HG02840 (cell line): Measurements from ENCODE around the gene OTOA.
"Not testable (repeated sequence)": the region's sequence is repeated elsewhere in the genome, so short reads cannot be mapped to it uniquely, and the experiment has no call there.

ENCODE experiments used
- ATAC-seq: cut with Tn5 transposase; IDR thresholded peaks from one replicate; pipeline ENCODE4 v1.9.1; 2021; ENCODE audit warnings: mild to moderate bottlenecking, moderate library complexity, moderate number of reproducible peaks; ENCODE audit not compliant: unreplicated experiment, low FRiP score

Gene OTOA

DNA sequence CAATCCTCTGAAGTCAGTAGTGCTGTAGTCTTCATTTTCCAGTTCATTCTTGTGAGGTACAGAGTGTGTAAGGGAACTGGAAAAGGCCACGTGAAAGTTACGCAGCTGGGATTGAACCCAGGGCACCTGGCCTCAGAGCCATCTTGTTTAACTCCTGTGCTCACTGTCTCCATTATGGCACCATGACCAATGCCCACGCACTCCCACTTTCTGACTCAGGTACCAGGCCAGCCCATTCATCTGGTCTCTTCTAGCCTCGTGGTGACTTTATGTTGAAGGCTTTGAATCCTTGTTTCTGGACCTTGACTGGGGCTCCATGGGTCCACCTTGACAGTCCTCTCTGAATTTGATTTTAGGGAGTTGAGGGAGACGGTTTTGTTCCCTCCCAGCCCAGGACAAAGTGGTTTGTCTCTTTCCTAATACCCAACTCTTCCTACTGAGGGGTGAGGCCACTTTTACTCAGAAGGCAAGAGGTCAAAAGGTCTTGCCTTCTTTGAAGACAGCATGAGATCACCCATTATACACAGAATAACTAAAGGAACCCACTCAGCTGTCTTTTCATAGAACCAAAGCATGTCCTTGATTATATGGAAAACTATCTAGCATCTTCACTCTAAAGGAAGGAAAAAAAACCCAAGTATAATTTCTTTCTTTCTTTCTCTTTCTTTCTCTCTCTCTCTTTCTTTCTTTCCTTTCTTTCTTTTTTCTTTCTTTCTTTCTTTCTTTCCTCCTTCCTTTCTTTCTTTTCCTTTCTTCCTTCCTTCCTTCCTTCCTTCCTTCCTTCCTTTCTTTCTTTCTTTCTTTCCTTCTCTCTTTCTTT, 50.0 kb downstream of the OTOA start:
- no peak for ATAC-seq

DNA sequence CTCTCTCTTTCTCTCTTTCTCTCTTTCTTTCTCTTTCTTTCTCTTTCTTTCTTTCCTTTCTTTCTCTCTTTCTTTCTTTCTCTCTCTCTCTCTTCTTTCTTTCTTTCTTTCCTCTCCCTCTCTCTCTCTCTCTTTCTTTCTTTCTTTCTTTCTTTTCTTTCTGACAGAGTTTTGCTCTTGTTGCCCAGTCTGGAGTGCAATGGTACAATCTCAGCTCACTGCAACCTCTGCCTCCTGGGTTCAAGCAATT, 50.5 kb downstream of the OTOA start:
- not testable (repeated sequence) for ATAC-seq

DNA sequence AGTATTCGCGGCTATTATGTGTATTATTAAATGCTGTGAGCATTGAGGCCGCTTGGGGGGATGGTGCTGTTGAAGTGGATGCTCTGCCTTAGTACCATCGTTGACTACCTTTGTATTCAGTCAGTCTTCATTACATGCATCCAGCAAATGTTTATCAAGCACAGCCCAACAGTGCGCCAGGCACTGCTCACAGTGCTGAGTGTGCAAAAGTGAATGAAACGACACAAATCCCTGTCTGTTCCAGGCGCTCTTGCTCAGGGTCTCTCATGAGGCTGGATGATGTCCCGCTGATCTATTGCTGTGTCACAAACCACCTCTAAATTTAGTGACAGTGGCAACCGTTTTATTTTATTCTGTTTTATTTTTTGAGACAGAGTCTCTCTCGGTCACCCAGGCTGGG, 53.8 kb downstream of the OTOA start:
- ATAC-seq: no peak

DNA sequence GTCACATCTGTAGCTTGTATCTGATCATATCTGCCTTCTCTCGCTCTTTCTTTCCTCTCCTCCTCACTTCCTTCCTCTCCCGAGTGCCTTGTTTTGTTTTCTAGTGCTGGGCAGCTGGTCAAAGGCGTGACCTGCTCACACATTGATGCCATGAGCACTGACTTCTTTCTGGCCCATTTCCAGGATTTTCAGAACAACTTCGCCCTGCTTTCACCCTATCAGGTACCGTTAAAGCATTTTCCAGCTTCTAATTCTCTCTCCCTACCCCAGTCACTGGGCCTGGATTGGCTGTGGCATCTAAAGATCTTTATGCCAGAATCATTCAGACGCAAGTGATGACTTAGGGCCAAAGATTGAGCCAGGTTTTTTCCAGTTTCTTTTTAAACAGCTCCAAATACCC, 55.5 kb downstream of the OTOA start:
- no peak for ATAC-seq

DNA sequence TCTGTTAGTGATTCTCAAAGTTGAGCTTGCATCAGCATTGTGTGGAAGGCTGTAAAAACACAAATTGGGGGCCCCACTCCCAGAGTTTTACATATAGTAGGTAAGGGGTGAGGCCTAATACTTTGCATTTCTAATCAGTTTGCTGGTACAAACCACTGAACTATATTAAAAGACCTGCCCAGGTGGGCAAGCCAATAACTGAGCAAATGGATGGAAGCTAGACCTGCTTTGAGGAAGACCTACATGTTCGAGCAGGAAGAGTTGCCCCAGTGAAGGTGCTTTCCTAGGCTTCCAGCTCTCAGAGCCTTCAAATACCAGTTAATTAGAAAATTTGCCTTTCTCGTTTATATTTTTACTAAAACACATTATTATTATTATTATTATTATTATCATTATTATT, 56.8 kb downstream of the OTOA start:
- no peak for ATAC-seq

DNA sequence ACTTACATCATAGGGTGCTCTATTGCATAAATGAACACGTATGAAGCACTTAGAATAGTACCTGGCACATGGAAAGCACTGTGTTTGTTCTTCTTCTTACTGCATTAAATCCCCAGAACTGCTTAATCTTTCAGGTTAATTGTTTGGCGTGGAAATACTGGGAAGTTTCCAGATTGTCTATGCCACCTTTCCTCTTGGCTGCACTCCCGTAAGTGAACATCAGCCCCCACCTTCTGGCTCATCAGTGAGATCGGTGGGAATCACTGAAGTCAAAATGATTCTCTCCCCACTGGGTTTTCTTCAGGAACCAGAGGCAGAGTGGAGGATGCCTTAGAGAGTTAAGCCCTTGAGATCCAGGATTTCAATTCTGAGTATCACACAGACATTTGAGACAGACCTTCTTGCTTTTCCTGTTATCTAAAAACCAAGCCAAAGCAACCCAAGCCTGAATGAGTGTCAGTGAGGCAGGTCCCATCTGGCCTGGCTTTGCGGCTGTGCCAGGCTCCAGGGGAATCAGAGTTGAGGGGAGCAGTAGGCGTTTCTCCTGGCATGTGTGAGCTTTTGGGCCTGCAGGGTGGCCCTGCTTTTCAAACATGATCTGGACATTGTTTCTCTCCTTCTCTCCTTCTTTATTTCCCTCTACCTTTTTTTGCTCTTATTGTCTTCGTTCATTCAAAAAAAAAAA, 59.1 kb downstream of the OTOA start:
- no peak for ATAC-seq

DNA sequence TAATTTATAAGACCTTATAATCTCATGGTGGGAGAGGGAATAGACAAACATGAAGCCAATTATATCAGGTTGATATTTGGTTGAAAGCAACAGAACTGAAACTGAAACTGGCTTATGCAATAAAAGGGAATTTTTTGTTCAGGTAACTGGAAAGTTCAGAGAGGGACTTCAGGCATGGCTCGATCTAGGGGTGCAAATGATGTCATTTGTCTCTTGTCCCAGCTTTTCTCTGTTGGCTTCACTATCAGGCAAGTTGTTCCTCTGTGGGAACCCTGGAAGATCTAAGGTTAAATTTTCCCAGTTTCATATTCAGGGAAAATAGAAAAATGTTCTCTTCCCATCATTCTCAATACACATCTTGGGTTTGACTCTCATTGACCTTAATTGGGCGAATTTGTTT, 59.8 kb downstream of the OTOA start:
- no peak for ATAC-seq

DNA sequence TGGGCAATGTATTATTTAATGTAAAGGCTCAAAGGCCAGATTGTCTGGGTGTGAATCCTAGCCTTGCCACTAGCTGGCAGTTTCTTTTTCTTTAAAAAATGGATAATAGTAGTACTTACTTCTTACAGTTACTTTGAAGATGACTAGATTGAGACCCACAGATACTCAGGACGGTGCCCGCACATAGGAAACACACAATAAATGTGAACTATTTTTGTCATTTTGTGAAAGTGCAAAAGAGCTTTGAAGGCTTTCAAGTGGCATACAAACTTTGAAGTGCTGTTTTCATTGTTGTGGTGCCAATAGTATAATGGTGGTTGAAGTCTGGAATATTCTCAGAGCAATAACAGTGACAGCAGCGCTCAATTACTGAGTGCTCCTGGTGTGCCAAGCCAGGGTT, 63.6 kb downstream of the OTOA start:
- ATAC-seq: no peak

DNA sequence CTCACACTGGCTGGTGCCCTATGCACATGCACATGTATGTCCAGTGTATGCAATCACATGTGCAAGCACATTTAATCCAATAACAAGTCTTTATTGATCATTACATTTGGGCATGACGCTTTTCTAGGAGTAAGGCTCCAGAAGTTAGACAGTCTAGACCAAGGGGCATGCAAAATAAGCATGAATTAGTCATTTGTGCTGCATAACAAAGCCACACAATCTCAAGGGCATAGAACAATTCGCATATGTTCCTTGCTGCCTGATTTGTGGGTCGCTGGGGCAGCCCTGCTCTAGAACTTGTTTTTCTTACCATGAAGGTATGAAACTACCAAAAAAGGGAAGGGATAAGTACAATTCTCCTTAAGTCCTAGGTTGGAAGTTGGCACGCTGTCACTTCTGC, 67.5 kb downstream of the OTOA start:
- not testable (repeated sequence) for ATAC-seq

DNA sequence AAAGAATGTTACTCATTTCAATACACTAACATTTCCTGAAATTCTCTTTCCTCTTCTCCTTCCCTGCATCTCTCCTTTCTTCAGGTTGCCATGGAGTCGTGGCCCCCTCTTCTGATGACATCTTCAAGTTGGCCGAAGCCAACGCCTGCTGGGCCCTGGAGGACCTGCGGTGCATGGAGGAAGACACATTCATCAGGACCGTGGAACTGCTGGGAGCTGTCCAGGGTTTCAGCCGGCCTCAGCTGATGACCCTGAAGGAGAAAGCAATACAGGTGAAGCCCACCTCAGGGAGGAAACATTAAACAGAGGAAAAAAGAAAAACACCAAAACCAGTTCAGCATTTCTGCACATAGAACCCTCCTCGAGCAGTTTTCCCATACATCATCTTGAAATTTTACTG, 76.9 kb downstream of the OTOA start:
- not testable (repeated sequence) for ATAC-seq

DNA sequence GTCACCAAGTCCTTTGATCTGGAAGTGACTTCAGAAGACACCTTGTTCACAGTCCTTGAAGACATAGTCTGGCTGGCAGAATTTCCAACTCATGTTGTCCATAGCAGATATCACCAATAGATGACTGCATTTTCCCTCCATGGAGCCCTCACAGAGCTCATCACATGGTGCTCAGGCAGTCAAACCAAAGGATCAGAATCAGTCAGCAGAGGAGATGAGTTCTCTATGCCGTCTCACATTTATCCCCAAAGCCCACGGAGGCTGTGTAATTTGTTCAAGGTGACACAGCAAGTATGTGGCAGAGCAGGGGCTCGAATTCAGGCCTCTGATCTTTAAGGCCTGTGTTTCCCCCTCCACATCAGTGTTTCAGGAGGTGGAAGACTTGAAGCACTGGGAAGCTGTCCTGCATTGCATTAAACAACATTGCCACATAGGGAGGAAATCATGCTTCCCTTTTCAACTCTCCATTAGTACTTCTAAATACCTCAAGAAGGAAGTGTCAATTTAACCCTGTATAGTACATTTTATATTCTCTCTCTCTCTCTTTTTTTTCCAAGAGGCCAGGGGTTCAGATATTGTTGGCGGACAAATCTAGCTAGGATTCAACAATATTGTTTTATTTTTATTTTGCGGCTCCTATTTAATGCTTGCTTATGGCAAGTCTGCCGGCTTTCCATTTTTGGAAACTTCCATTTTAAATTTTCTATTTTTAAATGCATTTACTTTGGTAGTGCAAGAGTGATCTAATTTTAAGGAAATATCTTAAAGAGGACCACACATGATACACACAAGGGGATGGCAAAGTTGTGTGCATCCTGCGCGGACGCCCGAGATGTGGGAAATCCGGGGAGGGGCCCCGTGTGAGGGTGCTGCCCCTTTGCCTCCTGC, 92.7 kb downstream of the OTOA start:
- not testable (repeated sequence) for ATAC-seq

DNA sequence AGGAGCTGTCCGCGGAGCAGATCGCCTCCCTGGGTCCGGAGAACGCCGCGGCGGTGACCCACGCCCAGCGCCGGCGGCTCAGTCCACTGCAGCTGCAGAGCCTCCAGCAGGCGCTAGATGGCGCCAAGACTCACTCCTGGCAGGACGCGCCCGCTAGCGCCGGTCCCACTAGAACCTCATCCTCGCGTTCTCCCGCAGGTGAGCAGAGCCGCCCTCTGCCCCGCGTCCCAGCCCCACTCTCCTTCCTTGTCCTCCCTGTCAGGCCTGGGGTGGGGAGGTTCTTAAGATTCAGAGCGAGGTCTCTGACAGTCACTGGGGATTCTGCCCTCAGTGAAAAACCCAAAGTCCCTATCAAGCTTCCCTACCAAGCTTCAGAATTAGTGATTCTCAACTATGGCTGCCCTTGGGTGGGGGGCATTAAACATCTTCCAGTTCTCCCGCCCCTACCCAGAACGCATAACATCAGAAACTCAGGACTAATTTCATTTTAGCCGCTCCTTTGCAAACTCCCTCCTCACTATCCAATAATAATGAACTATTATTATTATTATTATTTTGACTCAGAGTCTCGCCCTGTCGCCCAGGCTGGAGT, 93.4 kb downstream of the OTOA start:
- ATAC-seq: not testable (repeated sequence)

DNA sequence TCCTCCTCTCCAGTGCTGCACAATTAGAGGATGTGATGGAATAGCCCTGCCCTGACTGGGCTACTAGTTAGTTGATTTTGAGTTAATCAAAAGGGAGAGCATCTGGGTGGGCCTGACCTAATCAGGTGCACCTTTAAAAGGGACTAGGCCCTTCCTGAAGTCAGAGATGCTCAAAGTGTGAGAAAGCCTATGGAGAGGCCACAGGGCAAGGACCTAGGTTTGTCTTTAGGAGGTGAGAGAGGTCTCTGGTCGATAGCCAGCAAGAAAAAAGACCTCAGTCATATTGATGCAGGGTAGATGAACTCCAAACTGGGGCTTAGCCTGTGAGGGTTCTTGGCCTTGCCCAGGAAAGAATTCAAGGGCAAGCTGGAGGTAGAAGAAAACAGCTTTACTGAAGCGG, 104.5 kb downstream of the OTOA start:
- not testable (repeated sequence) for ATAC-seq

DNA sequence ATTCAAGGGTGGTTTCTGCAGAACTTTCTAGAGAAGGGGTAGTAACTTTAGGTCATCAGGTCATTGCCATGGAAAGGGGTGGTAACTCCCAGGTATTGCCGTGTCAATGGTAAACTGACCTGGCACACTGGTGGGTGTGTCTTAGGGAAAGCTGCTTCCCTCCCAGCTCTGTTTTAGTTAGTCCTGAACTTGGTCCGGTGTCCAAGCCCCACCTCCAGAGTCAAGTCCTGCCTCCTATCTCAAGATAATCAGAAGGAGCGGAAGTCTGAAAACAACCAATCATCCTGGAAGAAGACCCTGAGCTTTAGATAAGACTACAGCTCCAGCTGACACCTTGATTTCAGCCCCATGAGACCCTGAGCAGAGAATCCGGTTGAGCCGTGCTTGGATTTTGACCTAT, 105.0 kb downstream of the OTOA start:
- ATAC-seq: not testable (repeated sequence)

DNA sequence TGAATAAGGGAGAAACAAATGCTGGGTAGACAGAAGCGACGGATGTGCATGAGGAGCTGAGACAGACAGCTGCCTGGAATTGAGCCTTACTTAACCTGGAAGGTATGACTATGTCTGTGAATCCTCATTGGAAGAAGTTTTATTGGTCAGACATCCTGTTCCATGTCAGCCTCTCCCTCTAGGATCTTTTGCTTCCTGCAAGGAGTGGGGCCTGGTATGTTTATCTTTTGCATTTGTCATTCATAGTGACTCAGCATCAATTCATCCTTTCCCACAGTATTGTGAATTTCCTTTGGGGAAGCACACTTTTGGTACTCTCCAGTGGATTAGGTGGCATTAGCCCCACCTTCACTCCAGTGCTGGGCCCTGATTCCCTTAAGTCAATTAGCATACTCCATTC, 105.5 kb downstream of the OTOA start:
- not testable (repeated sequence) for ATAC-seq

DNA sequence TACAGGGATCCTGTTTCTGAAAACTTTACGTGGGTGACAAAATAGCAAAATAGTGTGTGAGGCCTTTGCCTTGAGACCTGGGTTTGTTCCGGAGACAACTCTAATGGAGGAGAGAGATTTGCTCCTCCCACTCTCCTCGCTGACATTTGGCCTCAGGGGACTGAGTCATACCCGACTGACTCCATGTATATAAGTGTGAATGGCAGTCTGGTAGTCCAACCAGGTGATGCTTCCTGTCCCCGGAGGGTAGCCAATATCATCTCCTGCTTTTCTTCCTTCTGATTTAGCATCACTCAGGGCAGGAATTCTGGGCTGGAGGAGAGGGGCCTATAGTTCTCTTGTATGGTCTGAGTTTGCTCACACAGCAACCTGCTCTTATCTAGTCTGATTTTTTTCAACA, 106.8 kb downstream of the OTOA start:
- not testable (repeated sequence) for ATAC-seq

DNA sequence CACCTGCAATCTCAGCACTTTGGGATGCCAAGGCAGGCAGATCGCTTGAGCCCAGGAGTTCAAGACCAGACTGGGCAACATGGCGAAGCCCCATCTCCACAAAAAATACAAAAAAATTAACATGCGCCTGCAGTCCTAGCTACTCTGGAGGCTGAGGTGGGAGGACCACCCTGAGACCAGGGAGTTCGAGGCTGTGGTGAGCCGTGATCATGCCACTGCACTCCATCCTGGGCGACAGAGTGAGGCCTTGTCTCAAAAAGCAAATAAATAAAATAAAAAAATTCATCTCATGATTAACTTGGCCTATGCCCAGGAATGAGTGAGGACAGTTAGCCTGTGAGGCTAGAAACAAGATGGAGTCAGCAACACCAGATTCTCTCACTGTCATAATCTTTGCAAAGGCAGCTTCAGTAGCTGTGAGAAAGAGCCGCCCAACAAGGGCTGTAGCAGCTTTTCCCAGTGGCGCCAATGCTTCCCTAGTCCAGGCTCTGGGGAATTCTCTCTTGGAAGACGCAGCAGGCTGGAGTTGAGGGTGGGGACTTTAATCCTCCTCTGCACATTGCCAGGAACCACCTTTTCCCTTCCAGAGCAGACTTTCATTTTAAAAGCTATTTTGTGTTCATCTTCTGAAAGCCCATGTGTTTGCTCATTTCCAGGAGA, 108.9 kb downstream of the OTOA start:
- ATAC-seq: not testable (repeated sequence)

DNA sequence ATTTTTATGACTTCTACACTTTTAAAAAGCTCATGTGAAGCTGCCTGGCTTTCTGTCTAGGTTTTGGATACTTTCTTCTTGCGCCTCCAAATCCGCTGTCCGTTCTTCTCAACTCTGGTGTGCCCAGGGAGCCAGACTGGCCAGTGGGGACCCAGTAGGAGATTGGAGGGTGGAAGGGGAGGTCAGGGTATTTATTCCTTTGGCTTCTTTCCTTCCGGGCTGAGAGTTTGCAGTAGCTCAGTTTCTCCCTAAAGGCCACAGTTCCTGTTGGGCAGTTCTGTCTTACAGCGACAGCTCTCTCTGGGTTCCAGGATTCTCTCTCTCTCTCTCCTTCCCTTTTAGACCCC, 109.4 kb downstream of the OTOA start:
- not testable (repeated sequence) for ATAC-seq

DNA sequence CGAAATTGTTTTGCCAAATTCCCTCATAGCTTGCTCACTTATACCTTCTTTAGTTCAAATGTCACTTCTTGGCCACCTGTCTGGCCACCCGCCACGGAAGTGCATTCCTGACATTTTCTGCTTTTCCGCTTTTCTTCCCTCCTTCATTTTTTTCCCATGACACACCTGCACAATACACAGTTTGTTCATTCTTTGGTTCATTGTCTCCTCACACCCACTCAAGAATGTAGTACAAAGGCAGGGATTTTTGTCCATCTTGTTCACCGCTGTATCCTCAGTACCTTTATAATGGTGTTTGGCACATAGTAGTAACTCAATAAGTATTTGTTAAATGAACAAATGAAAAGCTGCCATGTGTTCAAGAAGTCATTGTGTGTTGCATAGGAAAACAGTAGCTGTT, 116.8 kb downstream of the OTOA start:
- not testable (repeated sequence) for ATAC-seq

DNA sequence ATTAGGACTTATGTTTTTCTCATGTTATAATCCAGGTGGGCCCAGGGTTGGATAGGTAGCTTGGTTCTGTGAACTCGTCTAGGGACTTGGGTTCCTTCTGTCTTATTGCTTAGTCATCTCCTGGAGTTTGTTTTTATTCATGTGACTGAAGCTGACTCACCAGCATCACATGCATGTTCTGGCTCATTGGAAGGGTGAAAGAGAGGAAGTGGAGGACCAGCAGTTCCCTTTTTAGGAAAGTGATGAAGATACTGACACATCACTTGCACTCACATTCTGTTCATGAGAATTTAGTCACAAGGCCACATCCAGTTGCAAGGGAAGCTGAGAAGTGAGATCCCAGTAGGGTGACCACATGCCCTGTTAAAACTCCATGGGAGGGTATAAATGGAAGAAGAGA, 126.7 kb downstream of the OTOA start:
- not testable (repeated sequence) for ATAC-seq
